OCI-LY3 (cell line): ENCODE results near the gene TRMU.

Source experiments
- H2AFZ ChIP-seq: fragments of 200-600, 300-600 bp; shearing (Covaris generic); 2 replicates; pipeline ENCODE4 v1.6.0; 2014; ENCODE audit warnings: antibody characterized with exemption, low read depth, low read length
- H3K27ac ChIP-seq: fragments of 200-600, 300-600 bp; sonication (generic); 2 replicates; pipeline ENCODE4 v1.5.1; 2014; ENCODE audit warnings: mild to moderate bottlenecking, low read length, moderate library complexity, mixed read lengths
- H3K27me3 ChIP-seq: fragments of 200-600, 300-600 bp; sonication (generic); 2 replicates; pipeline ENCODE4 v1.6.1; 2014; ENCODE audit warnings: low read depth, low read length, mixed read lengths
- H3K36me3 ChIP-seq: fragments of 200-600, 300-600 bp; sonication (generic); replicated peaks from 2 replicates; pipeline ENCODE3; 2014; ENCODE audit warnings: low read depth, low read length, mixed read lengths
- H3K4me1 ChIP-seq: fragments of 300-600, 200-600 bp; sonication (generic); 2 replicates; pipeline ENCODE4 v1.6.1; 2014; ENCODE audit warnings: low read length, mixed read lengths
- H3K4me2 ChIP-seq: fragments of 200-600, 300-600 bp; sonication (generic); 2 replicates; pipeline ENCODE4 v1.6.1; 2014; ENCODE audit warnings: low read length, mixed read lengths
- H3K4me3 ChIP-seq: fragments of 300-600, 200-600 bp; sonication (generic); 2 replicates; pipeline ENCODE4 v1.5.1; 2014; ENCODE audit warnings: antibody characterized with exemption, mild to moderate bottlenecking, low read length, moderate library complexity
- H3K79me2 ChIP-seq: fragments of 300-600, 200-600 bp; shearing (Covaris generic); 2 replicates; pipeline ENCODE4 v1.6.1; 2014; ENCODE audit warnings: mild to moderate bottlenecking, low read length, mixed read lengths
- H3K9ac ChIP-seq: fragments of 300-600, 200-600 bp; shearing (Covaris generic); 2 replicates; pipeline ENCODE4 v1.6.0; 2014; ENCODE audit warnings: mild to moderate bottlenecking, low read length, moderate library complexity
- H3K9me3 ChIP-seq: fragments of 200-600, 300-600 bp; shearing (Covaris generic); 2 replicates; pipeline ENCODE4 v1.6.1; 2014; ENCODE audit warnings: low read length, mixed read lengths; ENCODE audit not compliant: insufficient read depth
- H4K20me1 ChIP-seq: fragments of 200-600, 300-600 bp; sonication (generic); 2 replicates; pipeline ENCODE4 v1.6.1; 2016; ENCODE audit warnings: low read length, mixed read lengths; ENCODE audit not compliant: insufficient read depth
- CTCF ChIP-seq: fragments of 200-600, 300-600 bp; sonication (generic); IDR thresholded peaks from 2 replicates; pipeline ENCODE4 v1.5.1; 2014; ENCODE audit warnings: antibody characterized with exemption, low read length, low read depth
- EZH2phosphoT487 ChIP-seq: fragments of 200-600 bp; shearing (Covaris generic); IDR thresholded peaks from 2 replicates; pipeline ENCODE4 v1.6.1; 2018; ENCODE audit warnings: antibody characterized with exemption, mixed run types, low read depth

The TRMU gene

GRCh38 chr22:46348099-46348695, 12.7 kb downstream of the TRMU start:
- peaks cover 84% of the 10 kb centered on the region for H3K36me3 ChIP-seq
- no peak overlapping the region for H3K27ac ChIP-seq
- no peak overlapping the region for H3K4me3 ChIP-seq
- TF ChIP-seq CTCF (no peak), EZH2phosphoT487 (no peak)
- H3K9me3 ChIP-seq, result no peaks in the 10 kb centered on the region
- peaks cover 5% of the 10 kb centered on the region; the same call in 1 of the 2 replicates for H3K79me2 ChIP-seq
- H3K9ac ChIP-seq, result no peak overlapping the region
- no peak overlapping the region for H2AFZ ChIP-seq
- peaks cover 10% of the 10 kb centered on the region for H3K4me1 ChIP-seq
- H4K20me1 ChIP-seq, result no peaks in the 10 kb centered on the region
- no peak overlapping the region for H3K4me2 ChIP-seq
- no peaks in the 10 kb centered on the region for H3K27me3 ChIP-seq

- peaks cover 10% of the 10 kb centered on the region for H3K4me1 ChIP-seq
- H3K27ac ChIP-seq, result peak overlapping the region; percentile 48
- peaks cover 84% of the 10 kb centered on the region for H3K36me3 ChIP-seq
- peak overlapping the region; percentile 16 for H3K4me2 ChIP-seq
- H3K27me3 ChIP-seq, result no peaks in the 10 kb centered on the region
- H3K9ac ChIP-seq, result no peak overlapping the region
- no peaks in the 10 kb centered on the region for H3K9me3 ChIP-seq
- no peaks in the 10 kb centered on the region for H4K20me1 ChIP-seq
- no peak for TF ChIP-seq EZH2phosphoT487
- no peak for TF ChIP-seq CTCF
- H2AFZ ChIP-seq, result no peak overlapping the region
- H3K79me2 ChIP-seq, result peaks cover 5% of the 10 kb centered on the region; the same call in 1 of the 2 replicates
- no peak overlapping the region for H3K4me3 ChIP-seq
Measured at GRCh38 chr22:46349238-46349637, 13.7 kb downstream of the TRMU start.

GRCh38 chr22:46349681-46350080, 14.2 kb downstream of the TRMU start:
- Histone ChIP-seq H3K36me3 (peaks cover 79% of the 10 kb centered on the region), H3K79me2 (peaks cover 5% of the 10 kb centered on the region; the same call in 1 of the 2 replicates), H3K9ac (no peak overlapping the region), H3K27ac (peak overlapping the region; percentile 48), H3K4me3 (no peak overlapping the region), H3K9me3 (no peaks in the 10 kb centered on the region), H3K4me1 (peaks cover 10% of the 10 kb centered on the region), H2AFZ (no peak overlapping the region), H3K27me3 (no peaks in the 10 kb centered on the region), H4K20me1 (no peaks in the 10 kb centered on the region), H3K4me2 (peak overlapping the region; percentile 16)
- TF ChIP-seq CTCF (no peak), EZH2phosphoT487 (no peak)

- H3K4me3 ChIP-seq, result no peak overlapping the region
- H3K4me1 ChIP-seq, result peaks cover 10% of the 10 kb centered on the region
- no peaks in the 10 kb centered on the region for H3K27me3 ChIP-seq
- H2AFZ ChIP-seq, result no peak overlapping the region
- no peak overlapping the region for H3K27ac ChIP-seq
- no peak overlapping the region for H3K9ac ChIP-seq
- H3K36me3 ChIP-seq, result peaks cover 77% of the 10 kb centered on the region
- TF ChIP-seq CTCF, result no peak
- no peak for TF ChIP-seq EZH2phosphoT487
- H4K20me1 ChIP-seq, result peaks cover 2% of the 10 kb centered on the region
- H3K4me2 ChIP-seq, result no peak overlapping the region
- peaks cover 5% of the 10 kb centered on the region; the same call in 1 of the 2 replicates for H3K79me2 ChIP-seq
- no peaks in the 10 kb centered on the region for H3K9me3 ChIP-seq
Measured at GRCh38 chr22:46350121-46350520, 14.6 kb downstream of the TRMU start.
